Measurements from ENCODE around the gene DCHS1.

Gene DCHS1

GRCh38 chr11:6646918-6647679 lies 8.5 kb downstream of the DCHS1 start:
- DNase-seq: no peak

- DNase-seq: no peak
Measured at GRCh38 chr11:6646576-6646917, 9.1 kb downstream of the DCHS1 start.

GRCh38 chr11:6646071-6646470 lies 9.5 kb downstream of the DCHS1 start:
- no peak for DNase-seq

- DNase-seq: no peak
Measured at GRCh38 chr11:6642957-6643356, 12.7 kb downstream of the DCHS1 start.

GRCh38 chr11:6640985-6641701 lies 14.5 kb downstream of the DCHS1 start:
- no peak for DNase-seq

- DNase-seq: no peak
Measured at GRCh38 chr11:6640036-6640984, 15.3 kb downstream of the DCHS1 start.

GRCh38 chr11:6638429-6638828 lies 17.2 kb downstream of the DCHS1 start:
- DNase-seq: peak; percentile 13

- DNase-seq: no peak
Measured at GRCh38 chr11:6637871-6638270, 17.7 kb downstream of the DCHS1 start.

- DNase-seq: no peak
Measured at GRCh38 chr11:6636480-6636879, 19.1 kb downstream of the DCHS1 start.

- DNase-seq: no peak
Measured at GRCh38 chr11:6635082-6635932, 20.3 kb downstream of the DCHS1 start.

- no peak for DNase-seq
Measured at GRCh38 chr11:6634534-6634933, 21.1 kb downstream of the DCHS1 start.

GRCh38 chr11:6633422-6634408 lies 21.9 kb downstream of the DCHS1 start:
- DNase-seq: no peak

- no peak for DNase-seq
Measured at GRCh38 chr11:6632116-6633073, 23.2 kb downstream of the DCHS1 start.

- no peak for DNase-seq
Measured at GRCh38 chr11:6631361-6631890, 24.2 kb downstream of the DCHS1 start.

GRCh38 chr11:6630632-6631291 lies 24.8 kb downstream of the DCHS1 start:
- no peak for DNase-seq

GRCh38 chr11:6629892-6630631 lies 25.5 kb downstream of the DCHS1 start:
- no peak for DNase-seq

- no peak for DNase-seq
Measured at GRCh38 chr11:6629573-6629891, 26.1 kb downstream of the DCHS1 start.

GRCh38 chr11:6628526-6628925 lies 27.1 kb downstream of the DCHS1 start:
- DNase-seq: no peak
